ENCODE measurements around the gene ING1.

Gene ING1

GRCh38 chr13:110767476-110767875 is 54.0 kb downstream of the ING1 start:
- TF ChIP-seq CTCF (conservative IDR thresholded peaks at IDR 0.05) (no peak), ZFX (IDR thresholded peaks at IDR 0.05) (no peak)
- no peak overlapping the region for H3K27ac ChIP-seq

DNA sequence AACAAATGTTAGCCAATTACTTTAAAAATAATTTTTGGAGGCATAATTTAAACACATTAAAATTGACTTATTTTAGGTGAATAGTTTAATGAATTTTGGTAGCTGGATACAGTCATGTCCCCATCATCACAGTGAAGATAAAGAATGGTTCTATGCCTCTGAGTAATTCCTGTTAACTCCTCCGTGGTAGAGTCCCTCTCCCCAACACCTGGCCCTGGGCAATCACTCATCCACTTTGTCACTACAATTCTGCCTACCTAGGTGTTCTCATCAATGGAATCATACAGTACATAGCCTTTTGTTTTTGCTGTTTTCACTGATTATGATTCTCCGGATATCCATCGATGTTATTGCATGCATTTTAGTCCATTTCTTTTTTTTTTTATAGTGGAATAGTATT is 55.6 kb downstream of the ING1 start:
- H3K27ac ChIP-seq: no peak overlapping the region
- TF ChIP-seq ZFX (IDR thresholded peaks at IDR 0.05) (no peak), CTCF (conservative IDR thresholded peaks at IDR 0.05) (no peak)

DNA sequence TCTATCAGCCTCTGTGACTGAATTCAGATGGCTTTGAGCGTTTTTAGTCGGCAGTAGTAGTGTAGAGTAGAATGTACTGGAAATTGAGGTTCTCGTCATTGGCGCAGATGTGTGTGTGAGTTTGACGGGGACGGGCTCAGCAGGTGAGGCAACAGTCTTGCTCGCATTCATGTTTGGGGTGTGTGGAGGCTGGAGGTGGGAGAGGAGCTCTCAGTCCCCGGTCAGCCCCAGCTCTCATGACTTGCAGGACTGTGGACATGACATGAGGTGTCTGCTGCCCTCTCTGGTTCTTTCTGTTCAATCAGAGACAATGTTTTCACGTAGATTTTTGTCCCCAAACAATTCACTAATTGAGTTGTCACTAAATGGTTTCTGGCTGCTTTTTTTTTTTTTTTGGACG is 57.2 kb downstream of the ING1 start:
- H3K27ac ChIP-seq: no peak overlapping the region
- TF ChIP-seq CTCF (conservative IDR thresholded peaks at IDR 0.05) (no peak), ZFX (IDR thresholded peaks at IDR 0.05) (no peak)

DNA sequence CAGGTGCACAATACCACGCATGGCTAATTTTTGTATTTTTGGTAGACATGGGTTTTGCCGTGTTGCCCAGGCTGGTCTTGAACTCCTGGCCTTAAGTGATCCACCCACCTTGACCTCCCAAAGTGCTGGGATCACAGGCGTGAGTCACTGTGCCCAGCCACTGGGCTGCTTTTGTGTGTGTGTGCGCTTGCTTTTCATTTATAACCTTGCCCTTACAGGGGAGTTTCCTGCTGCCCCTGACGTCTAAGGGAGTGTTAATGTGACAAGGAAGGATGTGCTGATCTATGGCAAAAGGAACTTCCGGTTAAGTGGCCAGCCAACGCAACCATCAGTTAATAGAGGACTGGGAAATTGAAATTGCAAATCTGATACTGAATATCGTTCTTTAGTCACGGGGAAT is 57.7 kb downstream of the ING1 start:
- no peak overlapping the region for H3K27ac ChIP-seq
- TF ChIP-seq CTCF (conservative IDR thresholded peaks at IDR 0.05): no peak
- TF ChIP-seq ZFX (IDR thresholded peaks at IDR 0.05): no peak

DNA sequence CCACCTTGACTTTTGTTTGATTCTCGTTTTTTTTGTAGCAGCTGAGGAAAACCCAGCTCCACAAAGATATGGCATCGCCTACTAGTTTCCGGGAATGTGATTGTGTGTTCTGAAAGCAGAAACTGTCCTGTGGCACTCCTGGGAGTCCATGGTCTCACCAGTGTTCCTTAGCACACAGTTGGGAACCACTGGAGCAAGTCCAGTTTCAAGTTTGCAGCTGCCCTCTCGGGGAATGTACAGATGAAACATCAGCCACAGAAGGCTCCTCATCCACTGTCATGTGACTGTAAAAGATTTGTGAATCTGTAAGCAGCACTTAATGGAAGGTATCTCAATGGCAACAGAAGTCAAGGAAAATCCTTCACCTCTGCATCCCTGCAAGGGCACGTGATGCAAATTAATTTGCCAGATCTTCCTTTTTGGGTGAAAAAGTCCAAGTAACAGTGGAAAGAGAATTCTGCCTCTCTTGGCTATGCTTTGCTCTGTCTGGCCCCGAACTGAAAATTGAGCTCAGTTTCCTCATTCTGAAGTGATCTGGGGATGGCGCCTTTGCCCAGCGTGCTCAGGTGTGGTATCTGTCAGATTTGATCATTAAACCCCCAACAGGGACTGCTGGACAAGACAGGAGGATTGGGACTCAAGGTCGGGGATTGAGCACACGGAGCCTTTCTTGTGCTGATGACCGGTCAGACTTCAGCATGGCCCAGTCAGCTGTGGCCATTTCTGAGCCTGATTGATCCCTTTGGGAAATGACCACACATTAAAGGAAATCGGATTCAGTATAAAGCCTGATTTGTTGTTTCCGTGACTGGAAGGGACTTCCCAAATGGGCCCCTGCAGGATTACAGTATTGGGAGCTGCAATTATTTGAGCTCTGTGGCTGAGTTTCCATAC is 58.8 kb downstream of the ING1 start:
- H3K27ac ChIP-seq: no peak overlapping the region
- TF ChIP-seq CTCF (conservative IDR thresholded peaks at IDR 0.05): no peak
- TF ChIP-seq ZFX (IDR thresholded peaks at IDR 0.05): no peak
